Measurements from ENCODE around the gene RAB3C.
"Not testable (repeated sequence)": the region's sequence is repeated elsewhere in the genome, so short reads cannot be mapped to it uniquely, and the experiment has no call there.

Gene RAB3C

DNA sequence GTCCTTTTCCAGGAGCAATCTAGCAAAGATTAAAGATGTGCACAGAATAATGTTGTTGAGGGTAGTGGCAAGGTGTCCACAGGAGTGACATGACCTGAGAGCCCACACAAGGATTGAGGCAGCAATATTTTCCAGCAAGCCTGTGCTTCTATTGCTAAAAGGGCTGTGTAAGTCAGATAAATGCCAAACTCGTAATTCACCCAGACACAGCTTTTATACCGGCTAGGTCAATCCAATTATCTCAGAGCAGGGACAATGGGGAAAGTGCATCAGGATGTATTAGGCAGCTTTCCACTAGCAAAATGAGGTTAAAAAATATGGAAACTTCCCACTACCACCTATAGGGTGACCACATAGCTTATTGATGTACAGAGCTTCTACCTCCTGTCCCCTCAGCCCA is 34.8 kb upstream of the RAB3C start:
- Histone ChIP-seq H3K9me2 (replicated peaks; ENCODE audit: insufficient read depth, low read length) (no peaks in the 10 kb centered on the region), H3K27me3 (replicated peaks; ENCODE audit: insufficient read depth, low read length) (no peaks in the 10 kb centered on the region), H3K4me2 (ENCODE audit: low read depth, low read length) (no peak overlapping the region), H2AFZ (ENCODE audit: low read length) (no peak overlapping the region), H3K9ac (ENCODE audit: low read length) (no peak overlapping the region), H3F3A (ENCODE audit: insufficient read depth, low read length) (no peaks in the 10 kb centered on the region), H3K79me2 (ENCODE audit: low read length) (no peaks in the 10 kb centered on the region), H3K9me3 (replicated peaks; ENCODE audit: insufficient read depth, low read length) (no peaks in the 10 kb centered on the region), H3K4me1 (ENCODE audit: low read length) (no peaks in the 10 kb centered on the region), H4K20me1 (ENCODE audit: insufficient read depth, low read length) (no peaks in the 10 kb centered on the region), H3K27ac (ENCODE audit: low read length) (no peak overlapping the region), H3K4me3 (ENCODE audit: low read length) (no peak overlapping the region), H3K36me3 (replicated peaks; ENCODE audit: insufficient read depth, low read length) (no peaks in the 10 kb centered on the region)
- no peak for DNase-seq
- TF ChIP-seq EZH2phosphoT487 (IDR thresholded peaks at IDR 0.05; ENCODE audit: low read length) (no peak), EZH2 (optimal IDR thresholded peaks at IDR 0.05; ENCODE audit: low read depth, low read length) (no peak)
- TF ChIP-seq, protein P1, sequence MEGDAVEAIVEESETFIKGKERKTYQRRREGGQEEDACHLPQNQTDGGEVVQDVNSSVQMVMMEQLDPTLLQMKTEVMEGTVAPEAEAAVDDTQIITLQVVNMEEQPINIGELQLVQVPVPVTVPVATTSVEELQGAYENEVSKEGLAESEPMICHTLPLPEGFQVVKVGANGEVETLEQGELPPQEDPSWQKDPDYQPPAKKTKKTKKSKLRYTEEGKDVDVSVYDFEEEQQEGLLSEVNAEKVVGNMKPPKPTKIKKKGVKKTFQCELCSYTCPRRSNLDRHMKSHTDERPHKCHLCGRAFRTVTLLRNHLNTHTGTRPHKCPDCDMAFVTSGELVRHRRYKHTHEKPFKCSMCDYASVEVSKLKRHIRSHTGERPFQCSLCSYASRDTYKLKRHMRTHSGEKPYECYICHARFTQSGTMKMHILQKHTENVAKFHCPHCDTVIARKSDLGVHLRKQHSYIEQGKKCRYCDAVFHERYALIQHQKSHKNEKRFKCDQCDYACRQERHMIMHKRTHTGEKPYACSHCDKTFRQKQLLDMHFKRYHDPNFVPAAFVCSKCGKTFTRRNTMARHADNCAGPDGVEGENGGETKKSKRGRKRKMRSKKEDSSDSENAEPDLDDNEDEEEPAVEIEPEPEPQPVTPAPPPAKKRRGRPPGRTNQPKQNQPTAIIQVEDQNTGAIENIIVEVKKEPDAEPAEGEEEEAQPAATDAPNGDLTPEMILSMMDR (IDR thresholded peaks at IDR 0.05; ENCODE audit: low read length) = no peak

DNA sequence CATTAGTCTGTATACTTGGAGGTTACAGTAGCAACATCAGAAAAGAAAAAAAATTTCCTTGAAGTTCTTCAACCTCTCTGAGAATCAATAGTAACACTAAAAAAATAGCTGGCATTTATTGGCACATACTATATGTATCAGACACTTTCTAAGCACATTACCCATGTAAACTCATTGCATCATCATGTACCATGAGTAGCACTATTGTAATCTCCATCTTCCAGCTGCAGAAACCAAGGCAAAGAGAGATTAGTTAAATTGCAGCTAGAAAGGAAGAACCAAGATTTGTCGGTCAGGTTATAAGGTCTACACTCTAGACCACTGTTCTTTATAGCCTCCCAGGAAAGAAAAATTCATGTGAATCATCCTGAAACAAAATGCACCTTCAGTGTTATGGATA is 31.4 kb upstream of the RAB3C start:
- no peak for DNase-seq
- Histone ChIP-seq H2AFZ (ENCODE audit: low read length) (no peak overlapping the region), H4K20me1 (ENCODE audit: insufficient read depth, low read length) (no peaks in the 10 kb centered on the region), H3K27me3 (replicated peaks; ENCODE audit: insufficient read depth, low read length) (no peaks in the 10 kb centered on the region), H3K9ac (ENCODE audit: low read length) (no peak overlapping the region), H3K36me3 (replicated peaks; ENCODE audit: insufficient read depth, low read length) (no peaks in the 10 kb centered on the region), H3K4me3 (ENCODE audit: low read length) (no peak overlapping the region), H3K4me1 (ENCODE audit: low read length) (no peaks in the 10 kb centered on the region), H3K79me2 (ENCODE audit: low read length) (no peaks in the 10 kb centered on the region), H3F3A (ENCODE audit: insufficient read depth, low read length) (no peaks in the 10 kb centered on the region), H3K9me3 (replicated peaks; ENCODE audit: insufficient read depth, low read length) (no peaks in the 10 kb centered on the region), H3K27ac (ENCODE audit: low read length) (no peak overlapping the region), H3K4me2 (ENCODE audit: low read depth, low read length) (no peak overlapping the region), H3K9me2 (replicated peaks; ENCODE audit: insufficient read depth, low read length) (no peaks in the 10 kb centered on the region)
- TF ChIP-seq EZH2 (optimal IDR thresholded peaks at IDR 0.05; ENCODE audit: low read depth, low read length) = no peak
- TF ChIP-seq, protein P1 (IDR thresholded peaks at IDR 0.05; ENCODE audit: low read length) = no peak
- TF ChIP-seq EZH2phosphoT487 (IDR thresholded peaks at IDR 0.05; ENCODE audit: low read length) = no peak

DNA sequence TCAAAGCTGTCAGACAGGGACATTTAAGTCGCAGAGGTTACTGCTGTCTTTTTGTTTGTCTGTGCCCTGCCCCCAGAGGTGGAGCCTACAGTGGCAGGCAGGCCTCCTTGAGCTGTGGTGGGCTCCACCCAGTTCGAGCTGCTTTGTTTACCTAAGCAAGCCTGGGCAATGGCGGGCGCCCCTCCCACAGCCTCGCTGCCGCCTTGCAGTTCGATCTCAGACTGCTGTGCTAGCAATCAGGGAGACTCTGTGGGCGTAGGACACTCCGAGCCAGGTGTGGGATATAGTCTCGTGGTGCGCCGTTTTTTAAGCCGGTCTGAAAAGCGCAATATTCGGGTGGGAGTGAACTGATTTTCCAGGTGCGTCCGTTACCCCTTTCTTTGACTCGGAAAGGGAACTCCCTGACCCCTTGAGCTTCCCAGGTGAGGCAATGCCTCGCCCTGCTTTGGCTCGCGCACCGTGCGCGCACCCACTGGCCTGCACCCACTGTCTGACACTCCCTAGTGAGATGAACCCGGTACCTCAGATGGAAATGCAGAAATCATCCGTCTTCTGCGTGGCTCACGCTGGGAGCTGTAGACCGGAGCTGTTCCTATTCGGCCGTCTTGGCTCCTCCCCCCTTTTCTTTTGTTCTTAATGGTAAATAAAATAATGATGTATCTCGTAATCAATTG is 25.1 kb upstream of the RAB3C start:
- not testable (repeated sequence) for H3K4me2 ChIP-seq (ENCODE audit: low read depth, low read length); H4K20me1 ChIP-seq (ENCODE audit: insufficient read depth, low read length); H3K36me3 ChIP-seq (replicated peaks; ENCODE audit: insufficient read depth, low read length); H3K79me2 ChIP-seq (ENCODE audit: low read length); H3K9me3 ChIP-seq (replicated peaks; ENCODE audit: insufficient read depth, low read length); H3K27me3 ChIP-seq (replicated peaks; ENCODE audit: insufficient read depth, low read length); H3K4me3 ChIP-seq (ENCODE audit: low read length); H3K9ac ChIP-seq (ENCODE audit: low read length); H3K27ac ChIP-seq (ENCODE audit: low read length); H3K4me1 ChIP-seq (ENCODE audit: low read length); H2AFZ ChIP-seq (ENCODE audit: low read length); H3K9me2 ChIP-seq (replicated peaks; ENCODE audit: insufficient read depth, low read length); DNase-seq; H3F3A ChIP-seq (ENCODE audit: insufficient read depth, low read length)

DNA sequence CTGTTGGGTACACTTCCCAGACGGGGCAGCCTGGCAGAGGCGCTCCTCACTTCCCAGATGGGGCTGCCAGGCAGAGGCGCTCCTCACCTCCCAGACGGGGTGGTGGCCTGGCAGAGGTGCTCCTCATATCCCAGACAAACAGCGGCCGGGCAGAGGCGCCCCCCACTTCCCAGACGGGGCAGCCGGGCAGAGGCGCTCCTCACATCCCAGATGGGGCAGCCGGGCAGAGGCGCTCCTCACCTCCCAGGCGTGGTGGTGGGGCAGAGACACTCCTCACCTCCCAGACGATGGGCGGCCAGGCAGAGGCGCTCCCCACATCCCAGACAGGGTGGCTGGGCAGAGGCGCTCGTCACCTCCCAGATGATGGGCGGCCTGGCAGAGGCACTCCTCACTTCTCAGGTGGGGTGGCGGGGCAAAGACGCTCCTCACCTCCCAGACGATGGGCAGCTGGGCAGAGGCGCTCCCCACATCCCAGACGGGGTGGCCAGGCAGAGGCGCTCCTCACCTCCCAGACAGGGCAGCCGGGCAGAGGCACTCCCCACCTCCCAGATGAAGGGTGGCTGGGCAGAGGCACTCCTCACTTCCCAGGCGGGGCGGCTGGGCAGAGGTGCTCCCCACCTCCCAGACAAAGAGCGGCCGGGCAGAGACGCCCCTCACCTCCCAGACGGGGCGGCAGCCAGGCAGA is 19.7 kb upstream of the RAB3C start:
- H4K20me1 ChIP-seq (ENCODE audit: insufficient read depth, low read length) = not testable (repeated sequence)

DNA sequence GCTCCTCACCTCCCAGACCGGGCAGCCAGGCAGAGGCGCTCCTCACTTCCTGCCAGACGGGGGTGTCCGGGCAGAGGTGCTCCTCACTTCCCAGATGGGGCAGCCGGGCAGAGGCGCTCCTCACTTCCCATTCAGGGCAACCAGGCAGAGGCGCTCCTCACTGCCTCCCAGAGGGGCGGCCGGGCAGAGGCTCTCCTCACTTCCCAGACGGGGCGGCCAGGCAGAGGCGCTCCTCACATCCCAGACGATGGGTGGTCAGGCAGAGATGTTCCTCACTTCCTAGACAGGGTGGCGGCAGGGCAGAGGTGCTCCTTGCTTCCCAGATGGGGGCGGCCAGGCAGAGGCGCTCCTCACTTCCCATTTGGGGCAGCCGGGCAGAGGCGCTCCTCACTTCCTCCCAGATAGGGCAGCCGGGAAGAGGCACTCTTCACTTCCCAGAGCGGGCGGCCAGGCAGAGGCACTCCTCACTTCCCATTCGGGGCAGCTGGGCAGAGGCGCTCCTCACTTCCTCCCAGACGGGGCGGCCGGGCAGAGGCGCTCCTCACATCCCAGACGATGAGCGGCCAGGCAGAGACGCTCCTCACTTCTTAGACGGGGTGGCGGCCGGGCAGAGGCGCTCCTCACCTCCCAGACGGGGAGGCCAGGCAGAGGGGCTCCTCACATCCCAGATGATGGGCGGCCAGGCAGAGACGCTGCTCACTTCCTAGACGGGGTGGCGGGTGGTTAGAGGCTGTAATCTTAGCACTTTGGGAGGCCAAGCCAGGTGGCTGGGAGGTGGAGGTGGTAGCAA is 18.6 kb upstream of the RAB3C start:
- H3K9me3 ChIP-seq (replicated peaks; ENCODE audit: insufficient read depth, low read length); H3K4me3 ChIP-seq (ENCODE audit: low read length); H3K27ac ChIP-seq (ENCODE audit: low read length); DNase-seq; H3K9ac ChIP-seq (ENCODE audit: low read length); H3K36me3 ChIP-seq (replicated peaks; ENCODE audit: insufficient read depth, low read length); H2AFZ ChIP-seq (ENCODE audit: low read length); H3K4me1 ChIP-seq (ENCODE audit: low read length); H3K27me3 ChIP-seq (replicated peaks; ENCODE audit: insufficient read depth, low read length); H3F3A ChIP-seq (ENCODE audit: insufficient read depth, low read length); H3K9me2 ChIP-seq (replicated peaks; ENCODE audit: insufficient read depth, low read length); H3K79me2 ChIP-seq (ENCODE audit: low read length); H4K20me1 ChIP-seq (ENCODE audit: insufficient read depth, low read length); H3K4me2 ChIP-seq (ENCODE audit: low read depth, low read length): not testable (repeated sequence)

More for the DNA sequence above, 19.7 kb upstream of the RAB3C start:
- not testable (repeated sequence) for DNase-seq; H3K4me2 ChIP-seq (ENCODE audit: low read depth, low read length); H2AFZ ChIP-seq (ENCODE audit: low read length); H3K27me3 ChIP-seq (replicated peaks; ENCODE audit: insufficient read depth, low read length); H3K9me3 ChIP-seq (replicated peaks; ENCODE audit: insufficient read depth, low read length); H3F3A ChIP-seq (ENCODE audit: insufficient read depth, low read length); H3K9ac ChIP-seq (ENCODE audit: low read length); H3K27ac ChIP-seq (ENCODE audit: low read length); H3K4me3 ChIP-seq (ENCODE audit: low read length); H3K36me3 ChIP-seq (replicated peaks; ENCODE audit: insufficient read depth, low read length); H3K9me2 ChIP-seq (replicated peaks; ENCODE audit: insufficient read depth, low read length); H3K79me2 ChIP-seq (ENCODE audit: low read length); H3K4me1 ChIP-seq (ENCODE audit: low read length)
